K562 (cell line): ENCODE results near the gene DLX3. TPM values are rescaled to one million over a fixed set of nuclear protein-coding genes. Genes with fewer than 3 reads are reported as not detected.

Experiments
- ATAC-seq: fragments of 200-7000 bp; cut with Tn5 transposase; 3 replicates; pipeline ENCODE4 v1.9.1; 2020; ENCODE audit warnings: moderate library complexity
- BruUV-seq: library from RNA; stranded (reverse); fragments of 400-500 nt; replicated peaks from 2 replicates; lab custom pipeline; 2021; lab: Mats Ljungman, UMichigan
- CTCF ChIA-PET: fragments of 300-600 bp; formaldehyde crosslinking; extraction: SDS; loops from one replicate; lab custom pipeline; 2021; ENCODE audit warnings: low intra/inter-chr PET ratio; lab: Yijun Ruan, JAX
- POLR2A ChIA-PET: fragments of 300-600, 350-650 bp; sonication (Branson Sonifier 250); formaldehyde crosslinking; extraction: SDS; loops from one replicate; lab custom pipeline; 2021; ENCODE audit warnings: antibody characterized with exemption, inconsistent platforms; lab: Yijun Ruan, JAX
- DNase-seq, 4 experiments: peaks; one replicate each; pipeline versions ENCODE4 v3.0.0 to v3.0.0-alpha.2; 2011 to 2018; ENCODE audit warnings: low spot score in 3 of 4, mixed read lengths in 3 of 4; ENCODE audit errors: extremely low read depth in 1 of 4
- FAIRE-seq: peaks from 2 replicates; lab custom pipeline; 2011; peaks lifted over from hg19 to GRCh38; lab: Jason Lieb, UNC
- H2AFZ ChIP-seq: 2 replicates; pipeline ENCODE4 v1.6.0; 2011; ENCODE audit warnings: low read depth, low read length, control low read depth, inconsistent platforms
- H3K27ac ChIP-seq: fragments of 200-600 bp; 3 replicates; pipeline ENCODE4 v1.8.0; 2011; ENCODE audit warnings: low read depth, mild to moderate bottlenecking, control low read depth, inconsistent platforms, low read length, moderate library complexity, mixed read lengths; ENCODE audit errors: extremely low read depth
- H3K27me3 ChIP-seq, 2 experiments: fragments of 300-600 bp in 1 of 2; 2 replicates in 1 of 2; 3 replicates in 1 of 2; pipeline versions ENCODE4 v1.6.0 to v1.8.0; 2011; ENCODE audit warnings: inconsistent platforms in 2 of 2, low read length in 2 of 2, mild to moderate bottlenecking in 1 of 2, mixed read lengths in 1 of 2, moderate library complexity in 1 of 2; ENCODE audit not compliant: control insufficient read depth in 2 of 2, insufficient read depth in 2 of 2
- H3K36me3 ChIP-seq: fragments of 300-600 bp; 3 replicates; pipeline ENCODE4 v1.8.0; 2011; ENCODE audit warnings: mild to moderate bottlenecking, low read length, inconsistent platforms; ENCODE audit not compliant: control insufficient read depth, insufficient read depth
- H3K4me1 ChIP-seq, 2 experiments: fragments of 200-600 bp in 1 of 2; replicated peaks in 1 of 2; 2 replicates in 1 of 2; 3 replicates in 1 of 2; pipeline versions ENCODE4 v1.5.1 to v1.8.0; 2011; ENCODE audit warnings: inconsistent platforms in 2 of 2, low read length in 2 of 2, mild to moderate bottlenecking in 1 of 2, mixed read lengths in 1 of 2, moderate library complexity in 1 of 2; ENCODE audit not compliant: control insufficient read depth in 2 of 2, insufficient read depth in 2 of 2
- H3K4me2 ChIP-seq: 2 replicates; pipeline ENCODE4 v1.6.1; 2011; ENCODE audit warnings: low read length, control low read depth, inconsistent platforms, mixed read lengths; ENCODE audit not compliant: insufficient read depth
- H3K4me3 ChIP-seq: fragments of 200-600 bp; sonication (generic), shearing (Covaris generic); 2 replicates; pipeline ENCODE4 v1.5.1; 2016; ENCODE audit warnings: control low read depth, inconsistent platforms
- H3K79me2 ChIP-seq: fragments of 200-600 bp; 3 replicates; pipeline ENCODE4 v1.8.0; 2011; ENCODE audit warnings: low read length, inconsistent platforms; ENCODE audit not compliant: control insufficient read depth, insufficient read depth
- H3K9ac ChIP-seq, 2 experiments: 2 replicates each; pipeline versions ENCODE4 v1.6.0 to v1.6.1; 2011; ENCODE audit warnings: low read depth in 2 of 2, low read length in 2 of 2, control low read depth in 1 of 2, inconsistent platforms in 1 of 2, mild to moderate bottlenecking in 1 of 2, mixed read lengths in 1 of 2; ENCODE audit not compliant: insufficient read depth in 1 of 2
- H3K9me1 ChIP-seq: one replicate; pipeline ENCODE4 v1.6.0; 2011; ENCODE audit warnings: inconsistent platforms, mild to moderate bottlenecking, low read length, moderate library complexity; ENCODE audit not compliant: control insufficient read depth, insufficient read depth
- H3K9me3 ChIP-seq: replicated peaks from 2 replicates; pipeline ENCODE4 v1.5.1; 2011; ENCODE audit warnings: low read depth, low read length, inconsistent platforms; ENCODE audit not compliant: control insufficient read depth, insufficient read depth
- H4K20me1 ChIP-seq: replicated peaks from 2 replicates; pipeline ENCODE4 v1.6.1; 2011; ENCODE audit warnings: low read length, inconsistent platforms, mixed read lengths; ENCODE audit not compliant: control insufficient read depth, insufficient read depth
- ARID4B ChIP-seq: sonication (generic); formaldehyde crosslinking; IDR thresholded peaks from 2 replicates; pipeline ENCODE4 v1.8.0; 2022; ENCODE audit warnings: mild to moderate bottlenecking, missing genetic modification reagents
- ETS2 ChIP-seq: IDR thresholded peaks from 2 replicates; pipeline ENCODE4 v1.6.1; 2016; ENCODE audit warnings: borderline replicate concordance, missing genetic modification characterization, mild to moderate bottlenecking, moderate library complexity, missing compliant biosample characterization; ENCODE audit not compliant: poor library complexity, severe bottlenecking
- GTF2A2 ChIP-seq: IDR thresholded peaks from 2 replicates; pipeline ENCODE4 v1.6.1; 2016; ENCODE audit warnings: mild to moderate bottlenecking, missing genetic modification characterization, missing compliant biosample characterization
- HMG20B ChIP-seq: fragments of 250-450 bp; sonication (Bioruptor Pico); IDR thresholded peaks from 2 replicates; pipeline ENCODE4 v1.5.0; 2021; ENCODE audit warnings: mild to moderate bottlenecking
- KAT2B ChIP-seq: IDR thresholded peaks from one replicate; pipeline ENCODE4 v1.6.1; 2012; ENCODE audit warnings: low read depth, mild to moderate bottlenecking, control low read depth, inconsistent platforms, low read length, moderate library complexity
- POLR2H ChIP-seq: IDR thresholded peaks from 2 replicates; pipeline ENCODE4 v1.6.1; 2016; ENCODE audit warnings: missing genetic modification characterization, low read depth, mild to moderate bottlenecking, control low read depth, missing compliant biosample characterization, moderate library complexity
- XRCC4 ChIP-seq: IDR thresholded peaks from one replicate; pipeline ENCODE4 v1.6.1; 2011; ENCODE audit not compliant: insufficient read depth, insufficient read length; ENCODE audit errors: extremely low read depth
- ZBTB40 ChIP-seq, 2 experiments: fragments of 450-650 bp in 1 of 2; sonication (generic) in 1 of 2; formaldehyde crosslinking in 1 of 2; IDR thresholded peaks; 2 replicates each; pipeline versions ENCODE4 v1.7.1 to v1.9.0; 2016 to 2022; ENCODE audit warnings: inconsistent platforms in 1 of 2, mild to moderate bottlenecking in 1 of 2, missing genetic modification reagents in 1 of 2
- ZNF668 ChIP-seq: fragments of 250-450 bp; sonication (Bioruptor Pico); IDR thresholded peaks from 2 replicates; pipeline ENCODE4 v1.8.0; 2022; ENCODE audit warnings: mild to moderate bottlenecking, inconsistent platforms
- WGBS: fragments of 100-300 bp; shearing (Covaris generic); methylation state at CpG from one replicate; pipeline ENCODE4 v1.1.6; 2016; ENCODE audit warnings: low coverage, mixed read lengths; ENCODE audit not compliant: insufficient coverage; ENCODE audit errors: missing lambda C conversion rate; 5-methylcytosine and 5-hydroxymethylcytosine counted together
- in situ Hi-C: fragments of 300-500 bp; cut with MboI; formaldehyde crosslinking; loops from 4 replicates; pipeline ENCODE4 v1.15.0; 2018; ENCODE audit warnings: inconsistent platforms, mixed read lengths
- intact Hi-C: fragments of 100-400 bp; cut with micrococcal nuclease; formaldehyde crosslinking; loops from 2 replicates; pipeline ENCODE4 v1.14.2; 2022
- polyA plus RNA-seq, 8 experiments: library from polyadenylated mRNA; depleted of rRNA in 4 of 8; stranded (reverse) in 5 of 8; unstranded in 3 of 8; fragments of >200 nt; fragmentation: Nextera tagmentation in 2 of 8; fragmentation: Illumina TruSeq in 1 of 8; extraction: Ambion mirVana in 2 of 8; extraction: Trizol in 1 of 8; gene quantifications; 2 replicates each; pipeline versions ENCODE4 v1.2.1 to v1.2.3, GENCODE V29; 2011 to 2014; ENCODE audit warnings: inconsistent platforms in 1 of 8, missing spikeins in 1 of 8
- total RNA-seq, 7 experiments: library from RNA; depleted of rRNA in 6 of 7; stranded (reverse); fragments of >200 nt in 6 of 7; fragmentation: Illumina TruSeq in 2 of 7; extraction: Trizol in 2 of 7; gene quantifications; 2 replicates each; pipeline versions ENCODE4 v1.2.1 to v1.2.3, GENCODE V29; 2011 to 2021; ENCODE audit warnings: low replicate concordance in 1 of 7

DLX3 gene
- total and polyA plus RNA-seq, 9 of the 15 experiments (the other 6 are each of a cell fraction or from before 2014, with no cell fraction given) = not detected

GRCh38 chr17:49987290-49987585 is 7.8 kb downstream of the DLX3 start:
- no peak overlapping the region for H3K4me3 ChIP-seq
- no peaks in the 10 kb centered on the region for H3K79me2 ChIP-seq
- no peaks in the 10 kb centered on the region for H3K9me1 ChIP-seq
- CTCF ChIA-PET = no interaction called here
- FAIRE-seq = no peak
- H3K27me3 ChIP-seq = peaks cover 20 to 48% of the 10 kb centered on the region in 2 experiments; a peak in 4 of 5 replicates
- DNase-seq = no peak
- H2AFZ ChIP-seq = no peak overlapping the region
- no peaks in the 10 kb centered on the region for H3K4me1 ChIP-seq
- 0% methylated on average over 2 of the region's 2 CpGs for WGBS
- no peak overlapping the region for H3K4me2 ChIP-seq
- H3K9ac ChIP-seq = no peak overlapping the region
- POLR2A ChIA-PET = no interaction called here
- intact Hi-C loops = no loop called here
- peaks cover 7% of the 10 kb centered on the region; the same call in 1 of the 2 replicates for H4K20me1 ChIP-seq
- no TSS peak for BruUV-seq
- ATAC-seq = no peak
- no peaks in the 10 kb centered on the region for H3K9me3 ChIP-seq
- no peaks in the 10 kb centered on the region for H3K36me3 ChIP-seq
- no peak overlapping the region for H3K27ac ChIP-seq
- in situ Hi-C loops = no loop called here
- TF ChIP-seq HMG20B (CRISPR knock-in tag) (no peak), GTF2A2 (tag) (no peak), ZBTB40 (IDR thresholded peaks at IDR 0.05) (no peak), ZBTB40 (CRISPR knock-in tag; IDR thresholded peaks at IDR 0.05) (no peak), ETS2 (tag) (no peak), ARID4B (CRISPR knock-in tag) (no peak), ZNF668 (no peak), POLR2H (no peak), XRCC4 (no peak), KAT2B (no peak)
